CD4-positive, alpha-beta T cell treated with Interleukin-1 beta for 1 hour (primary cell): Measurements from ENCODE around the gene TMA7B.

Experiments
- DNase-seq, 2 donors: peaks; one replicate each; pipeline ENCODE4 v3.0.0-alpha.2; 2020 to 2022

TMA7B gene

DNA sequence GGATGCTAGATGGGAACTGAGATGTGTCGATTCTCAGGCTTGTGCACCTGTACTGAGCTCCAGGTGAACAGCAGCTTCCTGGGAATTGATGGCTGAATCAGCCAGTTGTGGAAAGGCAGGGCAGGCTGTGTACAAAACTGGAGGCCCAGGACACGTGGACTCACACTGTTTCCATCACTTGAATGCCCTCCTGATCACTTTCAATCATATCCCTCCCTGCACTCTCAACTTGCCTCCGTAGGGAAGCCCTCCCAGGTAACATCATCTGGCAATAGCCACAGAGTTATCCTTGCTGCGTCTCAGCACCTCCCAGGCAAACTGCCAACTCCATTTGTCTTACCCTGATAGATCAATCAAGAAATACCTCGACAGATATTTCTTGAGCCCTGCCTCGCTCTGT lies 44.6 kb downstream of the TMA7B start:
- no peak for DNase-seq

DNA sequence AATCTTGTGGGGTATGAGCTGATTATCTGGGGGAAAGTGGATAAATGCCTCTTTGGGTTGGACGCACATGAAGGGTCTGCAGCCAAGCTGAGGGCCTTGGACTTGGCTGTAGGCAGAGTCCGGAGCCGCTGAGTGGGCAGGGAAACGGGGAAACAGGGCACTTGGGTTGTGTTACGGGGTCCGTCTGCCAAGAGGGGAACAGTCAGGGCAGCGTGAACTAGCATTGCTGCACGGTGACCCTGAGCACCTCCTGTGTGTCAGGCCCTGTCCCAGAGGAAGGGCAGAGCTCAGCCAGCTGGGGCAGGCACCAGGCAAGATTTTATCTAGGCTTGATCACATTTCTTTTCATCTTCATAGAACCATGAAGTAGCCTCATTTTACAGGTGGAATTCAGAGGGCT lies 46.4 kb downstream of the TMA7B start:
- DNase-seq: no peak

- DNase-seq: peak in 1 of 2 donors; percentile 55
Measured at GRCh38 chr22:40007853-40008710, 47.9 kb downstream of the TMA7B start.

GRCh38 chr22:40008726-40009291 lies 48.6 kb downstream of the TMA7B start:
- DNase-seq: no peak

DNA sequence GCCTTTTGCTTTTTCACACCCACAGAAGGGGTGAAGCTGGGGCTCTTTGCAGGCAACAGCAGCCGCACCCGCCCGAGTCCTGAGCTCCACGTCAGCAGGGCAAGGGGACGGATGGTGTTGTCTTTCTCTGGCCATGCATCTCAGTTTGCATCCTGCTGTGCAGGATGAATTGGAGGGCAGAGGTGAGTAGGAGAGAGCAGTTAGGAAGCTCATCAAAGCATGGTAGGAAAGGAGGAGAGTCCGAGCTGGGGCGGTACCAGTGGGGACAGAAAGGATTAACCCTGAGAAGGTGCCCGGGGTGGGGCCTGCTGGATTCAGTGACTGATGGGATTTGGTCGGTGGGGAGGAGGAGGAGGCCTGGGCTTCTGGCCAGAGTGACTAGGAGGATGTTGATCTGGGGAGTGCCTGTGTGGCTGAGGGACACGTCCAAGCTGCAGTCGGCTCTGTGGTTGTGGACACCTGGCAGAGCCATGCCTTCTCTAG lies 49.1 kb downstream of the TMA7B start:
- DNase-seq: no peak

DNA sequence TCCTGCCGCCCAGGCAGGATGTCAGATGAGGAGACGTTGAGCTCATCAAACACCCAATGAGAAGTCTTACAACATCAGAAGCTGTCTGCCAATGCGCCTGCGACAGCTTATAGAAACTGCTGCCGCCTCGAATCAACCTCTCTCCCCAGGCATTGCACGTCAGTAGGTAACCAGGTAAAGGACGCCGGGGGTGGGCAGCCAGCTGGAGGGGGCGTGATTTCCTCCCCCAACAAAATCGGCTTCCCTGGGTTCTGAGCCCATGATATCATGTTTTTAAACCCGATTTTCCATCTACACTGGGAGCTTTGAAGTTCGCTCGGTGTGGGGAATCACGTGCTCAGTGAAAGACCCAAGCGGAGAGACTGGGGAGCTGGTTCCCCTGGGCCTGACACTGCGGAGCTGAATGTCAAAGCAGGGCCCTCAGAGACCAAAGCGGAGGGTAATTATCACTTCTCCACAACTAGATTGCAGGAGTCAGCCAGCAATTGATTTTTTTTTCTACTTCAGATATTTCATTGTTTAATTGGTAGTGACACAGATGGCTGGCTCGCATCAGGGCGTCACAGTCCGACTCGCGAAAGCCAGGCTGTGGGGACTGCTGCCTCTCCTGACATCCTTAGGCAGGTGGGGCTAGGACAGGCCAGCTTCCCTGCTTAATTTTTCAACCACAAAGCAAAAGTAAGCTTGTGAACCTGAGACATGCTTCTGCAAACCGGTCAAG lies 49.9 kb downstream of the TMA7B start:
- DNase-seq: peak; percentile 17 to 41

GRCh38 chr22:40010746-40011145 lies 50.5 kb downstream of the TMA7B start:
- DNase-seq: no peak
